Nucleus accumbens (tissue), 56 donors: ENCODE data around the gene TBL3.

Experiments used
- DNase-seq, 56 donors: peaks; one replicate each; lab custom pipeline; 2025; lab: John Stamatoyannopoulos, UW

Gene TBL3

GRCh38 chr16:1963806-1964505, 7.9 kb upstream of the TBL3 start:
- peak in 12 of 56 donors; percentile 39 to 66 (median 57) for DNase-seq

GRCh38 chr16:1964506-1965395, 7.1 kb upstream of the TBL3 start, which contains the start of gene RPS2:
TSS of gene RPS2 (minus strand) at chr16:1964826. CDS start at chr16:1964625, 201 bp downstream.
- peak; percentile 48 to 100 (median 97) for DNase-seq

- peak in 1 of 56 donors; percentile 4 for DNase-seq
Measured at GRCh38 chr16:1965396-1966001, 6.4 kb upstream of the TBL3 start.

- no peak for DNase-seq
Measured at GRCh38 chr16:1966460-1966859, 5.4 kb upstream of the TBL3 start, which contains the start of gene RNF151. TSS of gene RNF151 (plus strand) at chr16:1966856. CDS start at chr16:1966882, 26 bp downstream.

- DNase-seq = peak in 20 of 56 donors; percentile 5 to 65 (median 22)
Measured at GRCh38 chr16:1968146-1968953, 3.5 kb upstream of the TBL3 start.

GRCh38 chr16:1972490-1972877, 631 bp downstream of the TBL3 start:
- peak in 2 of 56 donors; percentile 8 to 15 for DNase-seq

GRCh38 chr16:1973461-1974156, 1.8 kb downstream of the TBL3 start:
- DNase-seq = no peak

- DNase-seq = no peak
Measured at GRCh38 chr16:1974157-1975070, 2.6 kb downstream of the TBL3 start.

- DNase-seq = no peak
Measured at GRCh38 chr16:1975432-1976215, 3.8 kb downstream of the TBL3 start.

- DNase-seq = no peak
Measured at GRCh38 chr16:1976216-1976520, 4.3 kb downstream of the TBL3 start.

GRCh38 chr16:1976951-1977874, 5.4 kb downstream of the TBL3 start:
- no peak for DNase-seq

GRCh38 chr16:1977875-1978268, 6.0 kb downstream of the TBL3 start:
- DNase-seq = no peak

- no peak for DNase-seq
Measured at GRCh38 chr16:1978476-1979120, 6.7 kb downstream of the TBL3 start.

GRCh38 chr16:1979271-1980029, 7.6 kb downstream of the TBL3 start:
- peak in 6 of 56 donors; percentile 7 to 40 (median 22) for DNase-seq

GRCh38 chr16:1980030-1980769, 8.3 kb downstream of the TBL3 start:
- peak in 2 of 56 donors; percentile 14 to 21 for DNase-seq
